ENCODE data around the gene IPO4. TPM values are rescaled to one million over a fixed set of nuclear protein-coding genes. Genes with fewer than 3 reads are reported as not detected.

Gene IPO4, protein sequence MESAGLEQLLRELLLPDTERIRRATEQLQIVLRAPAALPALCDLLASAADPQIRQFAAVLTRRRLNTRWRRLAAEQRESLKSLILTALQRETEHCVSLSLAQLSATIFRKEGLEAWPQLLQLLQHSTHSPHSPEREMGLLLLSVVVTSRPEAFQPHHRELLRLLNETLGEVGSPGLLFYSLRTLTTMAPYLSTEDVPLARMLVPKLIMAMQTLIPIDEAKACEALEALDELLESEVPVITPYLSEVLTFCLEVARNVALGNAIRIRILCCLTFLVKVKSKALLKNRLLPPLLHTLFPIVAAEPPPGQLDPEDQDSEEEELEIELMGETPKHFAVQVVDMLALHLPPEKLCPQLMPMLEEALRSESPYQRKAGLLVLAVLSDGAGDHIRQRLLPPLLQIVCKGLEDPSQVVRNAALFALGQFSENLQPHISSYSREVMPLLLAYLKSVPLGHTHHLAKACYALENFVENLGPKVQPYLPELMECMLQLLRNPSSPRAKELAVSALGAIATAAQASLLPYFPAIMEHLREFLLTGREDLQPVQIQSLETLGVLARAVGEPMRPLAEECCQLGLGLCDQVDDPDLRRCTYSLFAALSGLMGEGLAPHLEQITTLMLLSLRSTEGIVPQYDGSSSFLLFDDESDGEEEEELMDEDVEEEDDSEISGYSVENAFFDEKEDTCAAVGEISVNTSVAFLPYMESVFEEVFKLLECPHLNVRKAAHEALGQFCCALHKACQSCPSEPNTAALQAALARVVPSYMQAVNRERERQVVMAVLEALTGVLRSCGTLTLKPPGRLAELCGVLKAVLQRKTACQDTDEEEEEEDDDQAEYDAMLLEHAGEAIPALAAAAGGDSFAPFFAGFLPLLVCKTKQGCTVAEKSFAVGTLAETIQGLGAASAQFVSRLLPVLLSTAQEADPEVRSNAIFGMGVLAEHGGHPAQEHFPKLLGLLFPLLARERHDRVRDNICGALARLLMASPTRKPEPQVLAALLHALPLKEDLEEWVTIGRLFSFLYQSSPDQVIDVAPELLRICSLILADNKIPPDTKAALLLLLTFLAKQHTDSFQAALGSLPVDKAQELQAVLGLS
- polyA plus RNA-seq (2012; ENCODE audit: insufficient read length, low read depth), result 77.7 TPM

DNA sequence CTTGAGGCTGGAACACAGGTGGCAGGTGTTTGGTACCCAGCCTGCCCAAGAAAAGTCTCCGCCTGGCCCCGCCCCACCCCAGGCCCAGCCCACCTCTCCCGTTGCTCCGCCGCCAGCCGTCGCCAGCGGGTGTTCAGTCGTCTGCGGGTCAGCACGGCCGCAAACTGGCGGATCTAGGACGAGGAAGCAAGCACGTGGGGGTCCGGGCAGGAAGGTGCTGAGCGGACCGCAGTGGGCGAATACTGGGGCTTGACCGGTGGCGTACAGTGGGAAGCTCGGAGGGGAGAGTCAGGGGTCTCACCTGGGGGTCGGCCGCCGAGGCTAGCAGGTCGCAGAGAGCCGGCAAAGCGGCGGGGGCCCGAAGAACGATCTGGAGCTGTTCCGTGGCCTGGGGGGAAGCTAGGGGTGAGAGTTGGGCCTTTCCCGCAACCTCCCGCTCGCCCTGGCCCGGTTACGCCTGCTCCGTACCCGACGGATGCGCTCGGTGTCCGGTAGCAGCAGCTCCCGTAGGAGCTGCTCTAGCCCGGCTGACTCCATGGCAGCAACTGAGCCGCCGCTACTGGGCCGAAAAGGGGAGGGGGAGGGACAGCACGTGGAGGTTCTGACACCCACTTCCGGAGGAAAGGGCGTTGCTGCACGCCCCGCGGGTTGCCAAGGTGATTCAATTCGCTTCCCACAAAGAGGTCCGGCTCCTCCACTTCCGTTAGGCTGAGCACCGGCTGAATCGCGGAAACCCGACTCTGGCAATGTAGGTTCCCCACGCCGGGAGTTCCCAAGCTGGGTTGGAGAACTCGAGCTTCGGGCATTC, at the start of gene IPO4:
Gene IPO4, minus strand, starts transcription at position 566 of the 808 bp plus-strand sequence. Its CDS starts 29 bp downstream, at position 537.
- TF ChIP-seq POLR2AphosphoS5 (IDR thresholded peaks at IDR 0.05; ENCODE audit: low read depth, low read length), result peak; percentile 93
- TF ChIP-seq, protein P1, sequence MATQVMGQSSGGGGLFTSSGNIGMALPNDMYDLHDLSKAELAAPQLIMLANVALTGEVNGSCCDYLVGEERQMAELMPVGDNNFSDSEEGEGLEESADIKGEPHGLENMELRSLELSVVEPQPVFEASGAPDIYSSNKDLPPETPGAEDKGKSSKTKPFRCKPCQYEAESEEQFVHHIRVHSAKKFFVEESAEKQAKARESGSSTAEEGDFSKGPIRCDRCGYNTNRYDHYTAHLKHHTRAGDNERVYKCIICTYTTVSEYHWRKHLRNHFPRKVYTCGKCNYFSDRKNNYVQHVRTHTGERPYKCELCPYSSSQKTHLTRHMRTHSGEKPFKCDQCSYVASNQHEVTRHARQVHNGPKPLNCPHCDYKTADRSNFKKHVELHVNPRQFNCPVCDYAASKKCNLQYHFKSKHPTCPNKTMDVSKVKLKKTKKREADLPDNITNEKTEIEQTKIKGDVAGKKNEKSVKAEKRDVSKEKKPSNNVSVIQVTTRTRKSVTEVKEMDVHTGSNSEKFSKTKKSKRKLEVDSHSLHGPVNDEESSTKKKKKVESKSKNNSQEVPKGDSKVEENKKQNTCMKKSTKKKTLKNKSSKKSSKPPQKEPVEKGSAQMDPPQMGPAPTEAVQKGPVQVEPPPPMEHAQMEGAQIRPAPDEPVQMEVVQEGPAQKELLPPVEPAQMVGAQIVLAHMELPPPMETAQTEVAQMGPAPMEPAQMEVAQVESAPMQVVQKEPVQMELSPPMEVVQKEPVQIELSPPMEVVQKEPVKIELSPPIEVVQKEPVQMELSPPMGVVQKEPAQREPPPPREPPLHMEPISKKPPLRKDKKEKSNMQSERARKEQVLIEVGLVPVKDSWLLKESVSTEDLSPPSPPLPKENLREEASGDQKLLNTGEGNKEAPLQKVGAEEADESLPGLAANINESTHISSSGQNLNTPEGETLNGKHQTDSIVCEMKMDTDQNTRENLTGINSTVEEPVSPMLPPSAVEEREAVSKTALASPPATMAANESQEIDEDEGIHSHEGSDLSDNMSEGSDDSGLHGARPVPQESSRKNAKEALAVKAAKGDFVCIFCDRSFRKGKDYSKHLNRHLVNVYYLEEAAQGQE (IDR thresholded peaks at IDR 0.05; ENCODE audit: insufficient read depth in 1 of 2, low read depth in 2 of 2, low read length in 2 of 2), result no peak
- peak; percentile 78; the same call in 1 of the 2 replicates for TF ChIP-seq TAF1 (IDR thresholded peaks at IDR 0.05; ENCODE audit: borderline replicate concordance, insufficient read depth, low read length)
- TF ChIP-seq SIN3A (IDR thresholded peaks at IDR 0.05; ENCODE audit: borderline replicate concordance, insufficient read depth, low read length), result peak; percentile 98
- no peak for TF ChIP-seq FOXP2 (optimal IDR thresholded peaks at IDR 0.05; ENCODE audit: borderline replicate concordance, extremely low read depth, extremely low read length, insufficient read depth)

DNA sequence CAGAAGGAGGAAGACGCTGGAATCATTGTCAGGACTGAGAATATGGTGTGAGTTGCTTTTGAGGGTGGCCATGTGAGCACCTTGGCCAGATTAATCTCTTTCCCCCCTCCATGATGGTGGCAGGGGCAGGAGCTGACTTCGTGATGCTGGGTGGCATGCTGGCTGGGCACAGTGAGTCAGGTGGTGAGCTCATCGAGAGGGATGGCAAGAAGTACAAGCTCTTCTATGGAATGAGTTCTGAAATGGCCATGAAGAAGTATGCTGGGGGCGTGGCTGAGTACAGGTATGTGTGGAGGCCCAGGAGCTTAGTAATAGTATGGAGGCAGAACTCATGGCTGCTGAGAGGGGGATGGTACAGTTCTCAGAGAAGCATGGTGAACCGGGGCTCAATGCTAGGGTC, 49.5 kb upstream of the IPO4 start:
- TF ChIP-seq SIN3A (IDR thresholded peaks at IDR 0.05; ENCODE audit: borderline replicate concordance, insufficient read depth, low read length) (no peak), POLR2AphosphoS5 (IDR thresholded peaks at IDR 0.05; ENCODE audit: low read depth, low read length) (no peak), FOXP2 (optimal IDR thresholded peaks at IDR 0.05; ENCODE audit: borderline replicate concordance, extremely low read depth, extremely low read length, insufficient read depth) (no peak), TAF1 (IDR thresholded peaks at IDR 0.05; ENCODE audit: borderline replicate concordance, insufficient read depth, low read length) (no peak)
- TF ChIP-seq, protein P1 (IDR thresholded peaks at IDR 0.05; ENCODE audit: insufficient read depth in 1 of 2, low read depth in 2 of 2, low read length in 2 of 2), result no peak

DNA sequence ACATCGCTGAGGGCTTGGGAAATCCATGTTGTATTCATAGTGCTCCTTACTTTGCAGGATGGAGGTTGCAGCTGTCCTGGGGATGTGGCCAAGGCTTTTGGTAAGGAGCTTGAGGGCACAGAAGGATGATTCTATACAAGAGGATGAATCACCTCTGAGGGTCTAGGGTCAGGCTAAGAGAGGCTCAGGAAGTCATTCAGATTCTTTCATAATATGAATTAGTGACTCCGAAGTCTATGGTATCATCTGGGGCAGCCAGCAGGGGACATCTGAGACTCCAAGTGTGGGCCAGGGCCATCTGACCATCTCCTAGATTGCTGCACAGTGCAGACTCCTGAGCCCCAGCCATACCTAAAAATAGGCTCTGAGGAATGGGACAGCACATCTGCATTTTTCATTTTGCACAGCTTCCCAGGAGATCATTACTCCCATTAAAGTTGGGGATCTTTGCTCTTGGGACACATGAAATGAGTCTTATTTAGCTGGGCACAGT, 48.9 kb upstream of the IPO4 start:
- TF ChIP-seq, protein P1 (IDR thresholded peaks at IDR 0.05; ENCODE audit: insufficient read depth in 1 of 2, low read depth in 2 of 2, low read length in 2 of 2), result no peak
- TF ChIP-seq POLR2AphosphoS5 (IDR thresholded peaks at IDR 0.05; ENCODE audit: low read depth, low read length) (no peak), TAF1 (IDR thresholded peaks at IDR 0.05; ENCODE audit: borderline replicate concordance, insufficient read depth, low read length) (no peak), FOXP2 (optimal IDR thresholded peaks at IDR 0.05; ENCODE audit: borderline replicate concordance, extremely low read depth, extremely low read length, insufficient read depth) (no peak), SIN3A (IDR thresholded peaks at IDR 0.05; ENCODE audit: borderline replicate concordance, insufficient read depth, low read length) (no peak)

Measured in PFSK-1 (cell line).